Heart left ventricle (tissue), 16 donors: ENCODE results near the gene TRDN. TPM values are rescaled to one million over a fixed set of nuclear protein-coding genes. Genes with fewer than 3 reads are reported as not detected.
A peak's percentile ranks its signal among the peaks of the same experiment; 100 is the strongest.

ENCODE experiments used
- ATAC-seq, 4 donors: fragments of 200-7000 bp; cut with Tn5 transposase; one replicate each; pipeline ENCODE4 v1.9.1; 2020 to 2022; ENCODE audit warnings: moderate library complexity in 4 of 4, mild to moderate bottlenecking in 3 of 4, moderate number of reproducible peaks in 1 of 4
- DNase-seq, 5 donors: peaks; one replicate each; pipeline ENCODE4 v3.0.0-alpha.2; 2020
- H3K27ac ChIP-seq, 12 donors: fragments of 200-600 bp; sonication (generic) in 4 of 12; one replicate each; pipeline versions ENCODE4 v1.5.0 to v1.8.0; 2016 to 2022; ENCODE audit warnings: mild to moderate bottlenecking in 2 of 12
- H3K27me3 ChIP-seq, 9 donors: fragments of 200-600 bp; sonication (generic) in 2 of 9; one replicate each; pipeline versions ENCODE4 v1.5.1 to v1.8.0; 2016 to 2022; ENCODE audit warnings: mild to moderate bottlenecking in 3 of 9
- H3K36me3 ChIP-seq, 9 donors: fragments of 200-600 bp; sonication (generic) in 2 of 9; one replicate each; pipeline versions ENCODE4 v1.5.0 to v1.8.0; 2018 to 2022; ENCODE audit warnings: mild to moderate bottlenecking in 2 of 9
- H3K4me1 ChIP-seq, 12 donors: fragments of 200-600 bp; sonication (generic) in 4 of 12; one replicate each; pipeline versions ENCODE4 v1.5.0 to v1.8.0; 2016 to 2022; ENCODE audit warnings: mild to moderate bottlenecking in 3 of 12
- H3K4me3 ChIP-seq, 12 donors: fragments of 200-600 bp; sonication (generic) in 4 of 12; one replicate each; pipeline versions ENCODE4 v1.5.0 to v1.8.0; 2017 to 2022; ENCODE audit warnings: mild to moderate bottlenecking in 9 of 12, moderate library complexity in 4 of 12
- H3K9me3 ChIP-seq, 12 donors: fragments of 200-600 bp; sonication (generic) in 4 of 12; one replicate each; pipeline versions ENCODE4 v1.5.0 to v1.8.0; 2016 to 2022; ENCODE audit warnings: mild to moderate bottlenecking in 1 of 12
- POLR2A ChIP-seq, 2 donors: fragments of 450-650 bp; IDR thresholded peaks; one replicate each; pipeline ENCODE4 v1.6.1; 2017; ENCODE audit warnings: antibody characterized with exemption in 2 of 2, mild to moderate bottlenecking in 2 of 2, moderate library complexity in 2 of 2
- WGBS, 4 donors: extraction: QIAGEN DNeasy Blood & Tissue Kit in 2 of 4; methylation state at CpG; one replicate each; pipeline versions ENCODE4 v1.1.5 to v1.1.7; 2013 to 2018; 5-methylcytosine and 5-hydroxymethylcytosine counted together
- intact Hi-C, 10 donors: fragments of 100-400 bp; cut with DNase I; formaldehyde crosslinking; loops; one replicate each; pipeline versions ENCODE4 v1.11.1 to v1.14.2; 2022
- polyA plus RNA-seq, 2 donors: library from polyadenylated mRNA; stranded (reverse); fragments of 200-250 nt; gene quantifications; one replicate each; pipeline ENCODE4 v1.2.3, GENCODE V29; 2013
- total RNA-seq, 9 donors: library from RNA; depleted of rRNA in 2 of 9; stranded (reverse); fragments of >200 nt in 2 of 9; fragmentation: NEBNext Ultra II Directional in 3 of 9; extraction: Animal tissue kit (Norgen Biotek cat#: 25700) in 3 of 9; gene quantifications; one replicate each; pipeline versions ENCODE4 v1.1.0 to v1.2.4, GENCODE V29; 2016 to 2023
- TF ChIP-seq, protein P1 (sequence below), 12 donors: fragments of 200-600 bp; sonication (generic) in 4 of 12; IDR thresholded peaks; one replicate each; pipeline versions ENCODE4 v1.5.0 to v1.8.0; 2018 to 2022; ENCODE audit warnings: antibody characterized with exemption in 12 of 12, mild to moderate bottlenecking in 5 of 12
- donor health status: ischemic (EF 13 %, LVEDD 7.1; RV severe dilation, severe dysfunction).
- donor health status: healthy with polysubstance abuse.
- donor health status: DM: no; HTN: yes; CAD: no.
- donor health status: DM: no; HTN: no; CAD: no.
- donor health status: ischemic (EF 25% LVEDD 6.9; RV normal size, moderate dysfunction).
- donor health status: ischemic (EF 25% LVEDD 5.7; RV mildly dilated, moderate dysfunction).
- donor health status: healthy.
- donor health status: DM: yes; HTN: yes; CAD: no.
- donor health status: ischemic (EF 35%, LVEDD 5.7; RV mildly dilated, moderate dysfunction).
- donor health status: nonischemic (EF 11% LVEDD 7.7; RV severe dilation, severe dysfunction).
- donor health status: DM: yes; HTN: yes; CAD: no.
- donor health status: PGD.
- donor health status: ischemic (EF 29% LVEDD 5.4; RV normal size, mild dysfunction).
- donor health status: nonischemic (EF 23%, LVEDD 6.1; RV moderate dilation, normal function).

Gene TRDN
- total and polyA plus RNA-seq, 11 donors, result 39.0 to 577 (median 381) TPM

DNA sequence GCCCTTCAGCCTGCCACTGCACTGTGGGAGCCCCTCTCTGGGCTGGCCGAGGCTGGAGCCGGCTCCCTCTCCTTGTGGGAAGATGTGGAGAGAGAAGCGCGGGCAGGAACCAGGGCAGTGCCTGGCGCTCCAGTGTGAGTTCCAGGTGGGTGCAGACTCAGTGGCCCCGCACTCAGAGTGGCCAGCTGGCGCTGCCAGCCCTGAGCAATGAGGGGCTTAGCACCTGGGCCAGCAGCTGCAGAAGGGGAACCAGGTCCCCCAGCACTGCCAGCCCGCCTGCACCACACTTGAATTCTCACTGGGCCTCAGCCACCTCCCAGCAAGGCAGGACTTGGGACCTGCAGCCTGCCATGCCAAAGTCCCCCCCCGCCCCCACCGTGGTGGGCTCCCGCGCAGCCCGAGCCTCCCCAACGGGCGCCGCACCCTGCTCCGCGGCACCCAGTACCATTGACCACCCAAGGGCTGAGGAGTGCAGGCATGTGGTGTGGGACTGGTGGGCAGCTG is 434.8 kb downstream of the TRDN start:
- Histone ChIP-seq H3K4me3 (no peak overlapping the region), H3K4me1 (no peaks in the 10 kb centered on the region), H3K9me3 (peaks cover 0 to 9% (median 0%) of the 10 kb centered on the region in 12 donors), H3K36me3 (no peaks in the 10 kb centered on the region), H3K27me3 (no peaks in the 10 kb centered on the region), H3K27ac (no peak overlapping the region)
- 82 to 97% (median 89%) methylated on average over 10 to 18 of the region's 18 CpGs for WGBS, 4 donors
- ATAC-seq (no peak), DNase-seq (peak in 1 of 5 donors; percentile 42)
- no peak for TF ChIP-seq POLR2A (IDR thresholded peaks at IDR 0.05)
- TF ChIP-seq, protein P1, sequence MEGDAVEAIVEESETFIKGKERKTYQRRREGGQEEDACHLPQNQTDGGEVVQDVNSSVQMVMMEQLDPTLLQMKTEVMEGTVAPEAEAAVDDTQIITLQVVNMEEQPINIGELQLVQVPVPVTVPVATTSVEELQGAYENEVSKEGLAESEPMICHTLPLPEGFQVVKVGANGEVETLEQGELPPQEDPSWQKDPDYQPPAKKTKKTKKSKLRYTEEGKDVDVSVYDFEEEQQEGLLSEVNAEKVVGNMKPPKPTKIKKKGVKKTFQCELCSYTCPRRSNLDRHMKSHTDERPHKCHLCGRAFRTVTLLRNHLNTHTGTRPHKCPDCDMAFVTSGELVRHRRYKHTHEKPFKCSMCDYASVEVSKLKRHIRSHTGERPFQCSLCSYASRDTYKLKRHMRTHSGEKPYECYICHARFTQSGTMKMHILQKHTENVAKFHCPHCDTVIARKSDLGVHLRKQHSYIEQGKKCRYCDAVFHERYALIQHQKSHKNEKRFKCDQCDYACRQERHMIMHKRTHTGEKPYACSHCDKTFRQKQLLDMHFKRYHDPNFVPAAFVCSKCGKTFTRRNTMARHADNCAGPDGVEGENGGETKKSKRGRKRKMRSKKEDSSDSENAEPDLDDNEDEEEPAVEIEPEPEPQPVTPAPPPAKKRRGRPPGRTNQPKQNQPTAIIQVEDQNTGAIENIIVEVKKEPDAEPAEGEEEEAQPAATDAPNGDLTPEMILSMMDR (IDR thresholded peaks at IDR 0.05), result no peak
- intact Hi-C loops, result no loop called here

DNA sequence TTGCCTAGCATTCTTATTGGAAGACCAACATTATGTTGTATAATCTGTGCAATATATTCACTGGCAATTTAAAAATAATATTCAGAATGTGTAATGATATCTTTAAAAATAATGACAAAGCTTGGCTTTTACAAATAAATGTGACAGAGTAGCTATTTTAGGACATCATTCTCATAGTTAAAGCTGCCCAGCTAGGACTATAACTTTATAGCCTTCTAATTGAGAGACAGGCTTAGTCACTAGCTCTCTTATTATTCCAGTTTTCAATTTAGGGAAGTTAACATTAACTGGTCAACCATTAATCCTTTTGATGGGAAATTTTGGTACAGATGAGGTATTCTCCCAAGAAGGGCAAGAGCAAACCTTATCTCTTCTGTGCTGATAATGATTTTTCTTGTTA is 443.5 kb downstream of the TRDN start:
- ATAC-seq, result no peak
- no peak overlapping the region for H3K27ac ChIP-seq

DNA sequence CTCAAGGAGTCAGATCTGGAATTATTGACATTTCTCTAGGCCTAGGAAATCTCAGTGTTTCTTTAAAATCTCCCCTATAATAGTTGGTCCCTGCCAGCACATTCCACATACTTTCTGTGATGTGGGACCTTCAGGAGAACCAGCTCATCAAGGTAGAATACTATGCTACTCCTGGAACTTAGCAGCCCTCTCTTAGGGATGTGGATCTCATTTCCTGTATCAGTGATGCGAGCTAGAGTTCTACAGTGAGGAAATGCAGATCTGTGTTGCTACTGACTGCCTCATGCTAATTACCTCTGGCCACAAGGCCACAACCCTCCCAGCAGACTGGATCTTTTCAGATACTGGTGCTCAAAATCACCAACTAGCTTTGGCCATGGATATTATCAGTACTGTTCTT is 446.9 kb downstream of the TRDN start:
- no peak overlapping the region for H3K4me3 ChIP-seq
- H3K4me1 ChIP-seq, result no peaks in the 10 kb centered on the region
- intact Hi-C loops, result no loop called here
- ATAC-seq (no peak), DNase-seq (no peak)
- H3K9me3 ChIP-seq, result peaks cover 0 to 18% (median 3%) of the 10 kb centered on the region in 12 donors
- no peak overlapping the region for H3K27ac ChIP-seq
- TF ChIP-seq POLR2A (IDR thresholded peaks at IDR 0.05), result no peak
- TF ChIP-seq, protein P1 (IDR thresholded peaks at IDR 0.05), result no peak
- no peaks in the 10 kb centered on the region for H3K27me3 ChIP-seq
- WGBS, 4 donors, result 58 to 77% (median 68%) methylated on average over 1 of the region's 1 CpG
- no peaks in the 10 kb centered on the region for H3K36me3 ChIP-seq

More for the DNA sequence above, 443.5 kb downstream of the TRDN start:
- DNase-seq, result no peak
- Histone ChIP-seq H3K4me1 (no peaks in the 10 kb centered on the region), H3K4me3 (no peak overlapping the region), H3K36me3 (no peaks in the 10 kb centered on the region), H3K9me3 (peaks cover 0 to 2% (median 0%) of the 10 kb centered on the region in 12 donors), H3K27me3 (no peaks in the 10 kb centered on the region)
- intact Hi-C loops, result no loop called here
- TF ChIP-seq POLR2A (IDR thresholded peaks at IDR 0.05), result no peak
- TF ChIP-seq, protein P1 (IDR thresholded peaks at IDR 0.05), result no peak

DNA sequence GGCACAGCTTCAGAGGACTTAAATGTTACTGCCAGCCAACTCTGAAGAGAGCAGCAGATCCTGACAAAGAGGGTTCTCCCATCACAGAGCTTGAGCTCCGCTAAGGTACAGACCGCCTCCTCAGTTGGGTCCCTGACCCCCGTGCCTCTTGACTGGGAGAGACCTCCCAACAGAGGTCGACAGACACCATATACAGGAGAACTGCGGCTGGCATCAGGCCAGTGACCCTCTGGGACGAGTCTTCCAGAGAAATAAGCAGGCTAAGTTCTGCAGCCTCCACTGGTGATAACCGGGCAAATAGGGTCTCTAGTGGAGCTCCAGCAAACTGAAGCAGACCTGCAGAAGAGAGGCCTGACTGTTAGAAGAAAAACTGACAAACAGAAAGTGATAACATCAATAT is 453.8 kb downstream of the TRDN start:
- H3K9me3 ChIP-seq, result peaks cover 0 to 27% (median 6%) of the 10 kb centered on the region in 12 donors
- no peak overlapping the region for H3K27ac ChIP-seq
- intact Hi-C loops, result no loop called here
- DNase-seq (no peak), ATAC-seq (no peak)
- 80 to 89% (median 83%) methylated on average over 5 to 7 of the region's 7 CpGs for WGBS, 4 donors
- no peaks in the 10 kb centered on the region for H3K36me3 ChIP-seq
- TF ChIP-seq, protein P1 (IDR thresholded peaks at IDR 0.05), result no peak
- no peak for TF ChIP-seq POLR2A (IDR thresholded peaks at IDR 0.05)
- no peaks in the 10 kb centered on the region for H3K27me3 ChIP-seq
- H3K4me1 ChIP-seq, result no peaks in the 10 kb centered on the region
- H3K4me3 ChIP-seq, result no peak overlapping the region
